NOMO-1 (cell line): ENCODE data around the gene ARHGAP42.
"Not testable (repeated sequence)": the region's sequence is repeated elsewhere in the genome, so short reads cannot be mapped to it uniquely, and the experiment has no call there.

ENCODE experiments used
- DNase-seq, 2 experiments: peaks; one replicate each; lab custom pipeline; 2025; ENCODE audit not compliant: unreplicated experiment in 2 of 2; lab: John Stamatoyannopoulos, UW

ARHGAP42 gene

DNA sequence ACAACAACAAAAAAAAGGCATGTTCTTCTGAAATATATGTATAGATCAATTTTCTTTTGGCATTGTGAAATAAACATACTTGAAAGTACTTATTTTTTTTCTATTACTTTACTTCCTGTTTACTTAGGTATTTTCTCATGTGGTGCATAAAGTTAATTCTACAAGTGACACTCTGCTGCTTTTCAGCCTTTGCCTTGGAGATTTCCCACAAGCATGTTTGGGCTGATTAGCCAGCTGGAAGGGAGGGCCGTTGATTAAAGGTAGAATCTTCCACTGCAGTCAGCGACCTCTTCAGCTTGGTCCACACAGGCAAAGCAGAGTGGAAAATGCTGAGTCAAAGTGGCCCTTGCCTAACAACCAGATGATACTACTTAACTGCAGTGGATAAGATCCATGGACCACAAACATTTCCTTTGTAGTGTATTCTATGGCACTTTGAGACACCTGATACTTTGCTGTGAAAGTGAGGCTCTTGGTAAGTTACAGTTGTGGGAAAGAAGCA is 176.0 kb downstream of the ARHGAP42 start:
- peak in 1 of 2 experiments; percentile 31 for DNase-seq

DNA sequence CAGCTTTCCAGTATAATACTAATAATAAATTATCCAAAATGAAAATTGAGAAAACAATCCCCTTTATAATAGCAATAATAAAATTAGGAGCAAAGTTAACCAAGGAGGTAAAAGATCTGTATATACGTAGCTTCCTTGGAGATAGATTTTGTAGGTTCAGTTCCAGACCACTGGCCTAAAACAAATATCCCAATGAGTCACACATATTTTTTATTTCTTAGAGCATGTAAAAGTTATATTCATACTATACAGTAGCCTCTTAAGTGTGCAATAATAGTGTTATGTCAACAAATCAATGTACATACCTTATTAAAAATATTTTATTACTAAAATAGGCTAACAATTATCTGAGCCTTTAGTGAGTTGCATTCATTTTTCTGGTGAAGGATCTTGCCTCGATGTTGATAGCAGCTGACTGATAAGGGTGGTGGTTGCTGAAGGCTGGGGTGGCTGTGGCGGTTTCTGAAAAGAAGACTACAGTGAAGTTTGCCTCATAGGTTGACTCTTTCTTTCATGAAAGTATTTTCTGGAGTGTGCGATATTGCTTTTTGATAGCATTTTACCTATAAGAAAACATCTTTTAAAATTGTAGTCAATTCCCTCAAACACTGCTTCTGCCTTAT is 178.5 kb downstream of the ARHGAP42 start:
- no peak for DNase-seq

DNA sequence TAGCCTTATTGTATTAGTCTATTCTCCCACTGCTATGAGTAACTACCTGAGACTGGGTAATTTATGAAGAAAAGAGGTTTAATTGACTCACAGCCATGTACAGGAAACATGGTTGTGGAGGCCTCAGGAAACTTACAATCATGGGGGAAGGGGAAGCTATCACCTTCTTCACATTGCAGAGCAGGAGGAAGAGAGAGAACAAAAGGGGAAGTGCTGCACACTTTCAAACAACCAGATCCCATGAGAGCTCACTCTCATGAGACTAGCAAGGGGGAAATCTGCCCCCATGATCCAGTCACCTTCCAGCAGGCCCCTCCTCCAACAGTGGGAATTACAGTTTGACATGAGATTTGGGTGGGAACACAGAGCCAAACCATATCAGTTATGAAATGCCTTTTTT is 179.4 kb downstream of the ARHGAP42 start:
- peak; percentile 32 to 34 for DNase-seq

DNA sequence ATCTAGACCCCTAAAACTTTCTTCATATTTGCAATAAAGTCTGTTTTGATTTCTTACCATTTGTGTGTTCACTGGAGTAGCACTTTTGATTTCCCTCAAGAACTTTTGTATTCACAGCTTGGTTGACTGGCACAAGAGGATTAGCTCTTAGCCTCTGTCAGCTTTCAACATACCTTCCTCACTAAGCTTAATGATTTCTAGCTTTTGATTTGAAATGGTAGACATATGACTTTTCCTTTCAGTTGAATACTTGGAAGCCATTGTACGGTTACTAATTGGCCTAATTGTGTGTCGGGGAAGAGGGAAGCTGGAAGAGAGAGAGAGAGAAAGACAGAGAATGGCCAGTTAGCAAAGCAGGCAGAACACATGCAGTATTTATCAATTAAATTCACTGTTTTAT is 180.5 kb downstream of the ARHGAP42 start:
- DNase-seq, result no peak

DNA sequence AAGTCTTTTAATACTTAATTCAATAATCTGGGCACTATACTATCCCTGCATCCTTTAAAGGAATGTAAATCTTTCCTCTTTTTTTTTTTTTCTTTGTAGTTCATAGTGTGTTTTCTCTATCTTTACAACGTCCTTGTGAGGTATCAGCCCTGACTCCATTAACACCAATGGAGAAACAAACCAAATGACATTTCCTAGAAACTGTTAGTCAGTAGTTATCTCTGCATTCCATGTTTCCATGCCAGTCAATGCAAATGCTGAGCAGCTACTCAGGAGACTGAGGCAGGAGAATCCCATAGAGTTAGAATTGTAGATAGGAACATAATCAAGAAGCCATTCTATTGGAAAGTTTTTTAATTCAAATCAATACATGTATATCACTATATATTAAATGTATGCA is 182.2 kb downstream of the ARHGAP42 start:
- DNase-seq, result no peak

DNA sequence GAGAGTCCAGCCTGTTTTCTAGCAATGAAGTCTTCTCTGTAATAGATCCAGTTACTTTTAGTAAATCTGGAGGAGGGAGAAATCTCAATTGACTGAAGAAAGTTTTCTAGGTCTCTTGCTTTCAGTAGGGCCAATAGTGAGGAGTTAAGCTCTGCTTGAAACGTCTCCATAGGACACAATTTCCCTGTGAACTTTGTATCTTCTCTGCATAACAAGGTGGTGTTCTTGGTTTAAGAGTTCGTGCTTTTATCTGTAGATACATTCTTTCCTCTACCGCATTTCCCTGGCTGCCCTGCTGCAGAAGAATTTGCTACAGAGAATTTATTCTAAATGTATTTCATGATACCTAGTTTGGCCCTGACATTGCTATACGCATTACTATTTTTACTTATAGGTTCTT is 183.1 kb downstream of the ARHGAP42 start:
- DNase-seq, result no peak

DNA sequence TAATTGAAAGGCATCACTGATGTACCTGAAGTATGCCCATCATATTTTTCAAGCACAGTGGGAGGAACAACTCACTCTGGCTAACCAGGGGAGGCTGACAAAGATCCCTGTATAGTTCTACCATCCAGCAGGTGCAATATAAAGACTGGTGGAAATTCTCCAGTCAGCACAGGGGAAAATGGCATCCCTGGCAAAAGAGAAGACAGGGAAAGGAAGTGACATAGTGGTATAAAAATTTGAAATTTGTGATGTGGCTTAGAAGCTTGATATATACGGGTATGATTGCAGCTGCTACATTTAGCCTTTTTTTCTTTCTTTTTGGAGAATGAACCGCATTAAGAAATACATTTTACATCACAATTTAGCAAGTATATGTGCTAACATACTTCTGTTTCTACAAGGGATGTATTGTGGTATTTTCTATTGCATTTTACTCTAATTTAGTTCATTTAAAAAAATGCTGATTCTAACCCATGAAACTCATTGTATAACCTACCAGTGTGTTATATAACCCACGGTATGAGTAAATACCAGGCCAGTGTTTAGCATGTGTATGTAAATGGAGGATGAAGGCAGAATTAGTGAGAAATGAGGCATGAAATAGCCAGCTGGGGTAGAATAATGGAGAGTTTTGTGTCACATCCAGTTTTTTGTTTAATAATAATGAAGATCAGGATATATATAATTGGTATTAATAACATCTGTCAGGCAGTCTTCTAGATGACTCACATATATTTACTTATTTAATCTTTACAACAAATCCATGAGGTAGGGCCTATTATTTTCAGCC is 186.1 kb downstream of the ARHGAP42 start:
- no peak for DNase-seq

DNA sequence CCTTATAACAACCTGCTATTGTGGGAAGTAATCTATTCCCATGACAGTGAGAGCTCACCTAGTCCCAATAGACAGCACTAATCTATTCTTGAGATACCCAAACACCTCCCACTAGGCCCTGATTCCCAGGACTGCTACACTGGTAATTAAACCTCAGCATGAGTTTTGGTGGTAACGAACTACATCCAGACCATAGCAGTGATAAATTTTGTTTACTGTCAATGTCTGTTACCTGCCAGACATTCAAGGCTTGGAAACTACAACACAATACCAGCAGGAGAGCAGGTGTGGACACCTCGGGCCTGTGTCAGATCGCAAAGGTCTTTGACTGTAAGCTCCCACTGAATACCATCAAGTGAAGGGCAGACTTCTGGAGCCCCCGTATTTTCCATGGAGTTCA is 187.1 kb downstream of the ARHGAP42 start:
- no peak for DNase-seq

DNA sequence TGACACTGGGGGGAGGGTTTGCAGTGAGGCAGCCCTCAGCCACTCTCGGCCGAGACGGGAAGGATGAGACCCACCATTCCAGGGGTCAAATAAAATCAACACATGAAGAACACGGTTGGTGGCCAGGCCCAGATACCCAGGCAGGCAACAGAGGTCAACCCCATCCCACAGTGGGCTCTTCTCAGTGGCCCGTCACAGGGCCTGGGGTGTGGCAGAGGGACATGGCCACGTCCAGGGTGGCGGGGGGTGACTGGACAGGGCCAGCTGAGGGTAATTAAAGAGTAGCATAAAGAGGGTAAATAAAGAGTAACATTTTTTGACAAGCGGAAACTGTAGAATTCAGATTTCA is 188.4 kb downstream of the ARHGAP42 start:
- no peak for DNase-seq

DNA sequence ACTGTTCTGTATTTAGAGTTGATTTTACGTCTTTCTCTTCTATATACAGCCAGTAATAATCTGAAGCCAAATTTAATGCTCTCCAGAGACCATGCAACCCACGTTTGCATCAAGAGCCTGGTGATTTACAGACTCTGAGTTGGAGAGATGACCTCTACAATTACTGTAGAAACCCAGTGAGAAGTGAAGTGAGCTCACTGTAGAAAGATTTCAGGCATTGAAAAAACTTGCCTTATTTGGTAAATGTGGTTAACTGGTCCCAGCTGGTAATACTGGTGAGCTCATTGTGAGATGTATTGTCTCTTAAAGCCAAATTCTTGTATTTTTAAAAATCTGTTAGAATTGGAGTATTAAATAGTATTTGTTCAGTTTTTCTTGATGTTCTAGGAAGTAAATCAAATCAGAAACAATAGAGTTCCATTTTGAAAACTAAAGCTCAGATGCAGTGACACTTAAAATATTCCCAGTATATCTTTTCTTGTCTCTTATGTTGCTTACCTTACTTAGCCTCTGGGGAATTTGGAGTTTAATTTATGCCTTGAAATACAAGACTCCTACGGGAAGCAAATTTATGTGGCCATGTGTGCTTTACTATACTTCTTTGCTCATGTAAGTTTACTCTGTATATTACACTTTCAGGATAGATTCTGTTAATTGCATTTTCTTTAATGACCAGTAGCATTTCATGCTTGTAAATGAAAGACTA is 189.9 kb downstream of the ARHGAP42 start:
- no peak for DNase-seq

DNA sequence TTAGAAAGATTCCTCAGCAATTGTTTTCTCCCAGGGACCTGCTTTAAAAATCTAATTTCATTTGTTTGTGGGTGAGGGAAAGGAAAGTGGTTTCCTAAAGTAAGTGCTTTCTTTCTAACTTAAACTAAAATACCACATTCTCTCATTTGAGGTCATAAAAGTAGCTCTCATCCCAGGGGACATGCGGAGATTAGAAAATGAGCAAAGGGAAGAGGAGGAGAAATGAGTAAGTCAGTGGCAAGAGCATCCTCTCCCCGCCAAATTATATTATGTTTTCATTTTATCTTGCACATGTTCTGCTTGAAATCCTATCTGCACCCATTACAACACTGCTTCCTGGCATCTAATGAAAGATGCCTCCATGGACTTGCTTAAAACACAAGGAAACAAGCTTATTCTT is 191.4 kb downstream of the ARHGAP42 start:
- no peak for DNase-seq

DNA sequence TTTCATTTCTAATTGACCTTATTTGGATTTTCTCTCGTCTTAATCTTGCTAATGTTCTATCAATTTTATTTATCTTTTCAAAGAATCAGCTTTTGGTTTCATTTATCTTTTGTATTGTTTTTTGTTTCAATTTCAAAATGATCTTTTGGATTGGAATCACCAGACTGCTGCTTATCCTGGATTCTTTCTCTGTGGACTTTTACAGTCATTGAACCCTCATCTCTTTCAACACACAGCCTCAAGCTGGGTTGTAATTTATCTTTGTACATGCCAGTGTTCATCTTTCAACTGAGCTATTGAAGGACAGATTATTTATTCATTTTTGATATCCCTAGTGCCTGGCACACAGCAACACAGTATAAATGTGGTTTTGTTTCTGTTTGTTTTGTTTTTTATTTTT is 195.9 kb downstream of the ARHGAP42 start:
- no peak for DNase-seq

DNA sequence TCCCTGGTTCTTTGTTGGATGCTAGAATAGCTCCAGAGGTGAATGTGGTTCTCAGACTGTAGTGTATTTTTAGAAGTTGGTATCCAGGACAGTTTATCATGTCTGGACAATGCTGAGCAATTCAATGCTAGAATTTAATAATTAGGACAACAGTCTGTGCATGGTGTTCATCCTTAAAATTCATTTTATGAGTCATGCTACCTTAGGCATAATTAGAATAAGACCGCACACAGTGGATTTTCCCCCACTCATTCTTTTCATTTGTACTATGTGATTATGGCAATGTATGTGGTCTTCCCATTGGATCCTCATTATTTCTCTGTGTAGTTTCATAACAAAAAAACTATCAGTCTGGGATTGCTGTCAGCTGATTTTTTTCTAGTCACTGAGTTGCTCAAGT is 196.7 kb downstream of the ARHGAP42 start:
- DNase-seq, result no peak

DNA sequence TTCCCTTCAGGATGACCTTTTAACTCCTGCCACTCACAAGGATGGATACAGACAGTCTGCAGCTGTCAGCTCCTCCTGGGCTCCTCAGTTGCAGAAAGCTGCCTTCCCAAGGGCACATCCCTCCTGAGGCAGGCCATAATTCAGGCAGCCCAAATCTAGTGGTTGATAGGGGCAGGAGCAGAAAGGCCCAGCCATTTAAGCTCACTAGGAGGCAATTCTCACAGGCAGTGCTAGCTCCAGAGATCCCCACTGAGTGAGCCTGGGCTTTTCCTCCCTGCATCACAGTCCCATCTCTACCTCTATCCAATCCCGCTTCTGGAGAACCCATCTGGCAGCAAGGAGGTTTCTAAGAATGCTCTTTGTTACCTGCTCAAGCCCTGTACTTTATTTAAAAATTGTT is 200.6 kb downstream of the ARHGAP42 start:
- DNase-seq, result no peak

DNA sequence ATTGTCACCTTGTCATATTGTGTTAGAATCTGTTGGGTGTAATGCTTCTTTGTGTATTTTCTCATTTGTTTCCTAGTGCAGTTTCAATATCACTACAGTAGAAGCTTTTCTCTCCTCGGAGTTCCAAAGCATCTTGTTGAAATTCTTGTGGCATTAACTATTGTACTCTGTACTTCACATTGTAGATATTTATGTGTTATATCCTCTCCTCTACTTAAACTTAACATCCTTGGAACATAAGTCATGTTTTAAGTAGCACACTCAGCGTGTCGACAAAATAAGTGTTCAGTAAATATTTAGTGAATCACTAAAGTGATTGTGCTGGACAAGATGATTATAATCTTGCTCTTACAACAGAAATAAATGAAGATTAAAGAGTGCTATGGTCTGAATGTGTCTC is 201.7 kb downstream of the ARHGAP42 start:
- DNase-seq, result no peak

DNA sequence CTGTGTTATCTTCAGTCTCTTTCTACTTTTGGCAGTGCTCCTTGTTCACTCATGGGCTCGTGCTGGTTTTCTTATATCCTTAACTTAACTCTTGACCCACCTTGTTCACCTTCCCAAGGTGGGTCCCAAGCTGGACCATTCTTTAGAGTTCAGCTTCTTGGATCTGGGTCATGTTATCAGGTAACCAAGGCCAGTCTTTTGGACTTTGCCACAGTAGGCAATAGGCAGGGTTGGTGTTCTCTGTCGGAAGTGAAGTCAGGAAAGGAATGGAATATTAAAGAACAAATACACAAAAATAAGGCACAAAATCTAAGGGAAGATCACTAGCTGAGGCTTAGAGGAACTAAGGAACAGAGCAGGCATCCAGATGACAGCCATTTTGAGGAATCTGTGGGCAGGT is 202.7 kb downstream of the ARHGAP42 start:
- no peak for DNase-seq

DNA sequence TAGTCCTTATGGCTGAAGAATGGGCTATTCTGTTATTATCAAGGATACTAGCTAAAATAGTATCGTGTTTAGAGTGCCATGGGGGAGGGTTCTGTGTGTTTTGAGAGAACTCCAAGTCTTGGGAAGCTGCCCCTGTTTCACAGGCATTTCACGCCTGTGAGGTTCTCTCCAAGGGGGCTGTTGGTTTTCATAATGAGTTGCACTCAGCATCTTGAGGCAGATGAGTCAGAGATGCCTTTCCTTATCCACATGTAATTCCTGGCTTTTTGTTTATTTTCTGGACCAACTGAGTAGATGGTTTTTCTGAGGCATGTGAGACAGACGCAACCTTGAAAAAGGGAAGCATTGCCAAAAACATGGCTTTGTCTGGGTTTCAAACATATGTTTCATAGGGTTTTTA is 203.7 kb downstream of the ARHGAP42 start:
- DNase-seq, result no peak

DNA sequence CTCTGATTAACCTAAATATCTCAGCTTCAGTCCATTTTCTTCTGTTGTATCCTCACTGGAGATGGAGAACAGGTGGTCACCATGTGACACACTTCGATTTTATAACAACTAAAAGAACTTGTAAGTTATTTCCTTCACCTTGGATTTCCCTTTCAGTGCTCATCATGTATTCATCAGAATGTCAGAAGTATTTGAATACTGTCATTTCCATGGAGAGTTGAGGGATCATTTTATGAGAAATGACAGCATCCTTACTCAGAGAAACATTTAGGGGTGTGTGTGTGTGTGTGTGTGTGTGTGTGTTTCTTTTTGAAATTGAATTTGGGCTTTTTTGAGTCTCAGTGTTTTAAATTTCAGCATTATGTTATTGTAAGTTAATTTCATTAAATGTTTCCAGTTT is 205.8 kb downstream of the ARHGAP42 start:
- no peak for DNase-seq

DNA sequence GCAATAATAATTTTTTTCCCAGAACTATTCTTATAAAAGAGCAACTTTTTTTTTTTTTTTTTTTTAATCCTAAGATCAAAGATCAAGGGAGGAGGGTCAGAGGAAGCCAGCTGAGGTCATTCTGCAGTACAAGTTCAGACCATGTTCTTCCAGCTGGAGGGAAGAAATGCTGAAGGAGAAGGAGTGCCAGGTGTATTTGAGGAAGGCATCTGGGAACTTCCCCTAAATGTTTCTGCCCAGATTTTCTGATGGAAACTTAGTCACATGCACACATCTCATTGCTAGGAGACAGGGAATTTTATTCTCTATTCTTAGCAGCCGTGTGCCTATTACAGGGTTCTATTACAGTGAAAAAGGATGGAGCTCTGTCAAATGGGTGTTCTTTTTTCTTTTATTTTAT is 208.4 kb downstream of the ARHGAP42 start:
- no peak for DNase-seq

DNA sequence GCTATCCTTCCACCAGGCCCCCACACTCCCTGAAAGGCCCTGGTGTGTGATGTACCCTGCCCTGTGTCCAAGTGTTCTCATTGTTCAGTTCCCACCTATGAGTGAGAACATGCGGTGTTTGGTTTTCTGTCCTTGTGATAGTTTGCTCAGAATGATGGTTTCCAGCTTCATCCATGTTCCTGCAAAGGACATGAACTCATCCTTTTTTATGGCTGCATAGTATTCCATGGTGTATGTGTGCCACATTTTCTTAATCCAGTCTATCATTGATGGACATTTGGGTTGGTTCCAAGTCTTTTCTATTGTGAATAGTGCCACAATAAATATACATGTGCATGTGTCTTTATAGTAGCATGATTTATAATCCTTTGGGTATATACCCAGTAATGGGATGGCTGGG is 208.9 kb downstream of the ARHGAP42 start:
- DNase-seq, result not testable (repeated sequence)

DNA sequence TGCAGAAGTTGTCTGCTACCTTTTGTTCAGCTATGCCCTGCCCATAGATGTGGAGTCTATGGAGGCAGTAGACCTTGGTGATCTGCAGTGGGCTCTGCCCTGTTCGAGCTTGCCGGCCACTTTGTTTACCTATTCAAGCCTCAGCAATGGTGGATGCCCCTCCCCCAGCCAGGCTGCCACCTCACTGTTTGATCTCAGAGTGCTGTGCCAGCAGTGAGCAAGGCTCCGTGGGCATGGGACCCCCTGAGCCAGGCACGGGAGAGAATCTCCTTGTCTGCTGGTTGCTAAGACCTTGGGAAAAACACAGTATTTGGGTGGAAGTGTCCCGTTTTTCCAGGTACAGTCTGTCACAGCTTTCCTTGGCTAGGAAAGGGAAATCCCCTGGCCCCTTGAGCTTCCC is 214.4 kb downstream of the ARHGAP42 start:
- not testable (repeated sequence) for DNase-seq
